Liver (tissue), 9 donors: ENCODE results near the gene ATP10A. TPM values are rescaled to one million over a fixed set of nuclear protein-coding genes. Genes with fewer than 3 reads are reported as not detected.

Source experiments
- DNase-seq: peaks from one replicate; pipeline ENCODE4 v3.0.0-alpha.2; 2017; ENCODE audit warnings: low spot score
- H3K27ac ChIP-seq, 2 donors: one replicate each; pipeline ENCODE4 v1.7.0; 2013; ENCODE audit warnings: inconsistent platforms in 2 of 2, low read length in 2 of 2, control low read depth in 1 of 2, low read depth in 1 of 2, mild to moderate bottlenecking in 1 of 2
- H3K27me3 ChIP-seq, 4 donors: one replicate each; pipeline versions ENCODE4 v1.6.1 to v1.7.0; 2013; ENCODE audit warnings: low read length in 3 of 4, inconsistent platforms in 1 of 4, mild to moderate bottlenecking in 1 of 4, moderate library complexity in 1 of 4; ENCODE audit not compliant: control insufficient read depth in 4 of 4, insufficient read depth in 4 of 4
- H3K36me3 ChIP-seq, 4 donors: one replicate each; pipeline versions ENCODE4 v1.6.1 to v1.7.0; 2013; ENCODE audit warnings: low read length in 3 of 4, mild to moderate bottlenecking in 3 of 4, low read depth in 1 of 4, moderate library complexity in 1 of 4; ENCODE audit not compliant: control insufficient read depth in 4 of 4, insufficient read depth in 3 of 4
- H3K4me1 ChIP-seq, 4 donors: one replicate each; pipeline versions ENCODE4 v1.6.1 to v1.7.0; 2013; ENCODE audit warnings: low read length in 3 of 4, mild to moderate bottlenecking in 3 of 4, moderate library complexity in 1 of 4; ENCODE audit not compliant: control insufficient read depth in 4 of 4, insufficient read depth in 4 of 4
- H3K4me3 ChIP-seq, 3 donors: one replicate each; pipeline versions ENCODE4 v1.6.1 to v1.7.0; 2013; ENCODE audit warnings: low read length in 3 of 3, control low read depth in 1 of 3, low read depth in 1 of 3, mild to moderate bottlenecking in 1 of 3
- H3K9ac ChIP-seq, 2 donors: one replicate each; pipeline ENCODE4 v1.7.0; 2013; ENCODE audit warnings: low read length in 2 of 2, mild to moderate bottlenecking in 2 of 2, moderate library complexity in 2 of 2, control low read depth in 1 of 2, low read depth in 1 of 2
- H3K9me3 ChIP-seq, 4 donors: one replicate each; pipeline versions ENCODE4 v1.6.1 to v1.7.0; 2013; ENCODE audit warnings: low read length in 3 of 4; ENCODE audit not compliant: control insufficient read depth in 4 of 4
- EGR1 ChIP-seq, 2 donors: IDR thresholded peaks; 2 replicates each; pipeline ENCODE4 v1.6.1; 2016 to 2018; ENCODE audit warnings: antibody characterized with exemption in 2 of 2, low read depth in 2 of 2
- FOXA1 ChIP-seq: IDR thresholded peaks from 2 replicates; pipeline ENCODE4 v1.6.1; 2016; ENCODE audit warnings: antibody characterized with exemption
- FOXA2 ChIP-seq: IDR thresholded peaks from 2 replicates; pipeline ENCODE4 v1.6.1; 2016; ENCODE audit warnings: antibody characterized with exemption
- NR2F2 ChIP-seq: IDR thresholded peaks from 2 replicates; pipeline ENCODE4 v1.6.1; 2016; ENCODE audit warnings: antibody characterized with exemption
- RAD21 ChIP-seq, 2 donors: IDR thresholded peaks; 2 replicates each; pipeline ENCODE4 v1.6.1; 2016; ENCODE audit warnings: antibody characterized with exemption in 2 of 2, mild to moderate bottlenecking in 2 of 2
- RXRA ChIP-seq, 2 donors: IDR thresholded peaks; 2 replicates each; pipeline ENCODE4 v1.6.1; 2017 to 2018; ENCODE audit warnings: antibody characterized with exemption in 2 of 2, mild to moderate bottlenecking in 1 of 2
- SP1 ChIP-seq: IDR thresholded peaks from 2 replicates; pipeline ENCODE4 v1.6.1; 2018; ENCODE audit warnings: antibody characterized with exemption, mild to moderate bottlenecking
- WGBS: extraction: QIAGEN DNeasy Blood & Tissue Kit; methylation state at CpG from one replicate; pipeline ENCODE4 v1.1.7; 2013; 5-methylcytosine and 5-hydroxymethylcytosine counted together
- polyA plus RNA-seq, 2 donors: library from polyadenylated mRNA; stranded (reverse) in 1 of 2; unstranded in 1 of 2; fragments of 200-250 nt in 1 of 2; fragments of >200 nt in 1 of 2; fragmentation: Nextera tagmentation in 1 of 2; extraction: Ambion mirVana in 1 of 2; gene quantifications; one replicate each; pipeline versions ENCODE4 v1.2.1 to v1.2.3, GENCODE V29; 2013 to 2015
- total RNA-seq, 2 donors: library from RNA; depleted of rRNA; stranded (reverse); fragments of >200 nt; gene quantifications; one replicate each; pipeline ENCODE4 v1.2.3, GENCODE V29; 2014
- TF ChIP-seq, protein P1 (sequence below): IDR thresholded peaks from 2 replicates; pipeline ENCODE4 v1.6.1; 2016; ENCODE audit warnings: antibody characterized with exemption
- TF ChIP-seq, protein P2 (sequence below): IDR thresholded peaks from 2 replicates; pipeline ENCODE4 v1.6.1; 2016; ENCODE audit warnings: antibody characterized with exemption
- donor health status: healthy.
- donor health status: healthy.
- donor health status: healthy.
- donor health status: healthy.
- donor health status: healthy.

ATP10A gene
- total and polyA plus RNA-seq, 4 donors, result 0.22 to 1.8 (median 0.39) TPM

DNA sequence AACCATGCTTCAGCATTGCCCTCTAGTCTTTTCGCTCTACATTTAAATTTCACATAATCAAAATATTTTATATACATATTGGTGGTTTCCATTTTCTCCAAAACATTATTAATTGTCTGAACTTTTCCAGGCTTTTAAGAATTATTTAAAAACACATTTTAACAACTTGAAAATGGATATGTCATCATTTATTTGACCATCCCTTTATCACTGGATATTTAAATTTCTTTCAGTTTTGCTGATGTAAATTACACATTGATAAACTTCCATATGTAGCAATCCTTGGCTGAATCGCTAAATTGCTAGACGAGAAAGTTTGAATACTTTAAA, 146.0 kb downstream of the ATP10A start:
- no peaks in the 10 kb centered on the region for H3K27me3 ChIP-seq
- no peak overlapping the region for H3K27ac ChIP-seq
- no peak for DNase-seq
- 85% methylated on average over 3 of the region's 3 CpGs for WGBS
- no peak overlapping the region for H3K4me3 ChIP-seq
- H3K36me3 ChIP-seq, result no peaks in the 10 kb centered on the region
- H3K9ac ChIP-seq, result no peak overlapping the region
- H3K4me1 ChIP-seq, result no peaks in the 10 kb centered on the region
- no peaks in the 10 kb centered on the region for H3K9me3 ChIP-seq
- TF ChIP-seq, protein P1, sequence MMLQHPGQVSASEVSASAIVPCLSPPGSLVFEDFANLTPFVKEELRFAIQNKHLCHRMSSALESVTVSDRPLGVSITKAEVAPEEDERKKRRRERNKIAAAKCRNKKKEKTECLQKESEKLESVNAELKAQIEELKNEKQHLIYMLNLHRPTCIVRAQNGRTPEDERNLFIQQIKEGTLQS, result no peak
- TF ChIP-seq, protein P2, sequence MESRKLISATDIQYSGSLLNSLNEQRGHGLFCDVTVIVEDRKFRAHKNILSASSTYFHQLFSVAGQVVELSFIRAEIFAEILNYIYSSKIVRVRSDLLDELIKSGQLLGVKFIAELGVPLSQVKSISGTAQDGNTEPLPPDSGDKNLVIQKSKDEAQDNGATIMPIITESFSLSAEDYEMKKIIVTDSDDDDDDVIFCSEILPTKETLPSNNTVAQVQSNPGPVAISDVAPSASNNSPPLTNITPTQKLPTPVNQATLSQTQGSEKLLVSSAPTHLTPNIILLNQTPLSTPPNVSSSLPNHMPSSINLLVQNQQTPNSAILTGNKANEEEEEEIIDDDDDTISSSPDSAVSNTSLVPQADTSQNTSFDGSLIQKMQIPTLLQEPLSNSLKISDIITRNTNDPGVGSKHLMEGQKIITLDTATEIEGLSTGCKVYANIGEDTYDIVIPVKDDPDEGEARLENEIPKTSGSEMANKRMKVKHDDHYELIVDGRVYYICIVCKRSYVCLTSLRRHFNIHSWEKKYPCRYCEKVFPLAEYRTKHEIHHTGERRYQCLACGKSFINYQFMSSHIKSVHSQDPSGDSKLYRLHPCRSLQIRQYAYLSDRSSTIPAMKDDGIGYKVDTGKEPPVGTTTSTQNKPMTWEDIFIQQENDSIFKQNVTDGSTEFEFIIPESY, result no peak
- no peak for TF ChIP-seq FOXA1
- no peak for TF ChIP-seq SP1

DNA sequence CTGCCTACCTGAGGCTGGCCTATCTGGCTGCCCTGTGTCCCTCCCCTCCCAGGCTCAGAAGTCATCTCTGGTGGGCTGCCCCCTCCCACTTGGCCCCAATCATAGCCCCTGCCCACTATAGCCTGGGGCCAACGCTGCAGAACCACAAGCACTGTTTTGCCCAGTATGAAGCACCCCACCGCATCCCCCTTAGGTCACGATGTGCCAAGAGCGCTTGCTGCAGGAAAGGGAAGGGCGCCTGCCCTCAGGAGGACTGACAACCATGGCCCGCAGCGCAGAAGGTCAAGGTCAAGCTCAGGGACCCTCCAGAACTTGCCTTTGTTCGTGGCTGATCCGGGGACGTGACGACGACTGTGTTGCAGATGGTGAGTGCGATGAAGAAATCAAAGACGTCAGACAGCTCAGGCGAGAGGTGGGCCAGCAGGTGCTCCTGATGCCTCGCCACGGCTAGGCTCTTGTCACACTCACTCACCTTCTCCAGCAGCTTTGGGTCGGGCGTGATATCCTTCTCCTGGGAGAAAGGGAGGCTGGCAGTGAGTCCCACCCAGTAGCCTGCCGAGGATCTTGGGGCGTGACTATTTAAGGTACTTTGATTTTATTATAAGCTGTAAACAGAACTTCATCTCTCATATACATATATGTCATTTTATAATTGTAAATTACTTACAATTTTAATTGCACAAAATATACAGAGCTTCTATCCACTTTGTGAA, 146.6 kb downstream of the ATP10A start:
- no peak for DNase-seq
- Histone ChIP-seq H3K4me3 (no peak overlapping the region), H3K27ac (no peak overlapping the region), H3K27me3 (no peaks in the 10 kb centered on the region), H3K4me1 (no peaks in the 10 kb centered on the region), H3K9me3 (no peaks in the 10 kb centered on the region), H3K36me3 (no peaks in the 10 kb centered on the region), H3K9ac (no peak overlapping the region)
- WGBS, result 86% methylated on average over 21 of the region's 21 CpGs
- TF ChIP-seq EGR1 (IDR thresholded peaks at IDR 0.05; ENCODE audit: low read depth in 2 of 2) (no peak), RAD21 (IDR thresholded peaks at IDR 0.05) (no peak), FOXA2 (no peak), NR2F2 (no peak), FOXA1 (no peak), SP1 (no peak)
- TF ChIP-seq, protein P2, result no peak
- TF ChIP-seq, protein P1, result no peak

DNA sequence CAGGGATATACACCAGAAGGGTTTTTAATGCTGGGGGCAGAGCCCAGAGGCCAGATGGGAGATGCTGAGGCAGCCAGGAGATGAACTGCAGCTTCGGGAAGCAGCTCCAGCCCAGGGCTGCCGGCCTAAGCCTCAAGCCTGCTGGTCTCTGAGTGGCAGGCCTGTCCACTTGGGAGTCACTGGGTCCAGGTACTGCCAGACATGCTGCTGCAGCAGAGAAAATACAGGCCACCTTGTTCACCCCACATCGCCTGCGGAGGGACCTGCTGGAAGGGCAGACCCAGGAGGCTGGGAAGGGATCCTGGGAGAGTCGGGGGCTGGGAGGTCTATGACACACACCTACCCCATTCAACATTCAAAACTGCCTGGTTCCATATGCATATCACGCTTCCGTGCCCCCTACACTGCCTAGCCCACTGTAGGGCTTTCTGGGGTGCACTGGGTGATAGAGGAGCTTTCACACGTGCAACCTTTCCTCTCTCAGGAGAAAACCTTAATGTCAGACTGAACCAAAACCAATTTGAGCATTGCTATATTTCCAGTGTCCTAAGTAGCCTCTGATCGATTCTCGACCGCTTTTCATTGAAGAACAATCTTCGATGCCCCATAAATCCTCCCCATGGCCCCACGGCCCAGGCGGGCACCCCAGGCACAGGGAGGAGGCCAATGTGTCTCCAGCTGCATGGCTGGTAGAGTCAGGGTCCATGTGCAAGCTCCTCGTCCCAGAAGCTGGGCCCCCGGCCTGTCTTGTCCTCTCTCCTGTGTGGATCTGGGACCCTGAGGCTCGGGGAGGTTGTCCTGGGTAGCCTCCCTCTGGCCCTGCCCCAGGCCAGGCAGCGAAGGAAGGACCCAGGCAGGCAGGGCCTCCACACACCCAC, 147.4 kb downstream of the ATP10A start:
- TF ChIP-seq, protein P1, result no peak
- no peak for TF ChIP-seq RXRA (IDR thresholded peaks at IDR 0.05)
- H3K9ac ChIP-seq, result no peak overlapping the region
- no peak for DNase-seq
- H3K36me3 ChIP-seq, result no peaks in the 10 kb centered on the region
- no peaks in the 10 kb centered on the region for H3K4me1 ChIP-seq
- H3K9me3 ChIP-seq, result no peaks in the 10 kb centered on the region
- no peak overlapping the region for H3K4me3 ChIP-seq
- H3K27ac ChIP-seq, result no peak overlapping the region
- WGBS, result 91% methylated on average over 18 of the region's 18 CpGs
- H3K27me3 ChIP-seq, result no peaks in the 10 kb centered on the region
